HG03571 (cell line): ENCODE measurements around the gene MTHFSD.

Experiments used
- ATAC-seq: cut with Tn5 transposase; IDR thresholded peaks from one replicate; pipeline ENCODE4 v1.9.1; 2021; ENCODE audit not compliant: unreplicated experiment

MTHFSD gene

GRCh38 chr16:86504315-86505184 lies 50.5 kb downstream of the MTHFSD start:
- no peak for ATAC-seq

- no peak for ATAC-seq
These were observed 51.2 kb downstream of the MTHFSD start for GRCh38 chr16:86503830-86504229.

- no peak for ATAC-seq
These were observed 51.9 kb downstream of the MTHFSD start for GRCh38 chr16:86502856-86503748.

- no peak for ATAC-seq
These were observed 52.8 kb downstream of the MTHFSD start for GRCh38 chr16:86501989-86502855.

- ATAC-seq, result no peak
These were observed 54.1 kb downstream of the MTHFSD start for GRCh38 chr16:86500708-86501510.

- no peak for ATAC-seq
These were observed 54.9 kb downstream of the MTHFSD start for GRCh38 chr16:86499889-86500707.

- ATAC-seq, result no peak
These were observed 55.6 kb downstream of the MTHFSD start for GRCh38 chr16:86499440-86499786.

- no peak for ATAC-seq
These were observed 56.2 kb downstream of the MTHFSD start for GRCh38 chr16:86498671-86499439.

GRCh38 chr16:86498155-86498670 lies 56.8 kb downstream of the MTHFSD start:
- no peak for ATAC-seq

GRCh38 chr16:86497551-86498021 lies 57.4 kb downstream of the MTHFSD start:
- no peak for ATAC-seq

GRCh38 chr16:86496929-86497461 lies 58.0 kb downstream of the MTHFSD start:
- no peak for ATAC-seq

GRCh38 chr16:86496262-86496928 lies 58.6 kb downstream of the MTHFSD start:
- no peak for ATAC-seq

- no peak for ATAC-seq
These were observed 59.2 kb downstream of the MTHFSD start for GRCh38 chr16:86495756-86496261.

GRCh38 chr16:86495357-86495701 lies 59.7 kb downstream of the MTHFSD start:
- ATAC-seq, result no peak

- no peak for ATAC-seq
These were observed 60.3 kb downstream of the MTHFSD start for GRCh38 chr16:86494565-86495356.

GRCh38 chr16:86494039-86494564 lies 60.9 kb downstream of the MTHFSD start:
- ATAC-seq, result no peak
